ENCODE results near the gene SHISAL1.

GRCh38 chr22:44284711-44285110, 28.0 kb downstream of the SHISAL1 start:
- no peak for TF ChIP-seq MAX (IDR thresholded peaks at IDR 0.05; ENCODE audit: insufficient read depth, insufficient read length)
- no peak for TF ChIP-seq POLR2AphosphoS5 (IDR thresholded peaks at IDR 0.05; ENCODE audit: insufficient read depth, low read depth, low read length)
- TF ChIP-seq, protein P1, sequence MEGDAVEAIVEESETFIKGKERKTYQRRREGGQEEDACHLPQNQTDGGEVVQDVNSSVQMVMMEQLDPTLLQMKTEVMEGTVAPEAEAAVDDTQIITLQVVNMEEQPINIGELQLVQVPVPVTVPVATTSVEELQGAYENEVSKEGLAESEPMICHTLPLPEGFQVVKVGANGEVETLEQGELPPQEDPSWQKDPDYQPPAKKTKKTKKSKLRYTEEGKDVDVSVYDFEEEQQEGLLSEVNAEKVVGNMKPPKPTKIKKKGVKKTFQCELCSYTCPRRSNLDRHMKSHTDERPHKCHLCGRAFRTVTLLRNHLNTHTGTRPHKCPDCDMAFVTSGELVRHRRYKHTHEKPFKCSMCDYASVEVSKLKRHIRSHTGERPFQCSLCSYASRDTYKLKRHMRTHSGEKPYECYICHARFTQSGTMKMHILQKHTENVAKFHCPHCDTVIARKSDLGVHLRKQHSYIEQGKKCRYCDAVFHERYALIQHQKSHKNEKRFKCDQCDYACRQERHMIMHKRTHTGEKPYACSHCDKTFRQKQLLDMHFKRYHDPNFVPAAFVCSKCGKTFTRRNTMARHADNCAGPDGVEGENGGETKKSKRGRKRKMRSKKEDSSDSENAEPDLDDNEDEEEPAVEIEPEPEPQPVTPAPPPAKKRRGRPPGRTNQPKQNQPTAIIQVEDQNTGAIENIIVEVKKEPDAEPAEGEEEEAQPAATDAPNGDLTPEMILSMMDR (IDR thresholded peaks at IDR 0.05; ENCODE audit: extremely low read depth in 1 of 2, insufficient read depth in 1 of 2, low read depth in 1 of 2, low read length in 2 of 2) = no peak
- TF ChIP-seq POLR2A (IDR thresholded peaks at IDR 0.05; ENCODE audit: low read depth, low read length) = no peak
- TF ChIP-seq FOS (IDR thresholded peaks at IDR 0.05; ENCODE audit: borderline replicate concordance, insufficient read depth, low read length) = no peak
- no peak for TF ChIP-seq MYC (IDR thresholded peaks at IDR 0.05; ENCODE audit: low read depth, low read length)
